Neural cell (in vitro differentiated cells): ENCODE data around the gene NKAIN2.
"Not testable (repeated sequence)": the region's sequence is repeated elsewhere in the genome, so short reads cannot be mapped to it uniquely, and the experiment has no call there.

Experiments
- CTCF ChIP-seq: fragments of 450-650 bp; IDR thresholded peaks from 2 replicates; pipeline ENCODE4 v1.5.1; 2014; ENCODE audit warnings: antibody characterized with exemption, mild to moderate bottlenecking, moderate library complexity; ENCODE audit not compliant: poor library complexity, severe bottlenecking
- POLR2AphosphoS5 ChIP-seq: IDR thresholded peaks from 2 replicates; pipeline ENCODE4 v1.6.1; 2012
- REST ChIP-seq: IDR thresholded peaks from 2 replicates; pipeline ENCODE4 v1.6.1; 2012; ENCODE audit warnings: borderline replicate concordance
- TAF1 ChIP-seq: IDR thresholded peaks from 2 replicates; pipeline ENCODE4 v1.6.1; 2012; ENCODE audit warnings: low read depth

- TF ChIP-seq POLR2AphosphoS5, REST, TAF1, CTCF: not testable (repeated sequence)
Observed at GRCh38 chr6:124712532-124712931, 908.9 kb downstream of the NKAIN2 start.
